GM06990 (cell line): ENCODE data around the gene PRDM10.

Experiments
- DNase-seq: peaks from one replicate; pipeline ENCODE4 v3.0.0-alpha.2; 2011; ENCODE audit not compliant: insufficient read length; ENCODE audit errors: extremely low read depth
- H3K27me3 ChIP-seq: replicated peaks from 2 replicates; pipeline ENCODE4 v1.6.0; 2011; ENCODE audit warnings: low read length; ENCODE audit not compliant: control insufficient read depth, insufficient read depth
- H3K36me3 ChIP-seq: 2 replicates; pipeline ENCODE4 v1.5.1; 2011; ENCODE audit warnings: low read length; ENCODE audit not compliant: control insufficient read depth, insufficient read depth
- H3K4me3 ChIP-seq: replicated peaks from 2 replicates; pipeline ENCODE4 v1.5.1; 2011; ENCODE audit warnings: low read depth, mild to moderate bottlenecking, control low read depth, low read length
- CTCF ChIP-seq: IDR thresholded peaks from 2 replicates; pipeline ENCODE4 v1.5.1; 2011; ENCODE audit warnings: low read length, control low read depth, mild to moderate bottlenecking, inconsistent platforms; ENCODE audit not compliant: insufficient read depth, poor library complexity, severe bottlenecking

The PRDM10 gene

GRCh38 chr11:129932381-129933067 lies 70.1 kb downstream of the PRDM10 start:
- no peak for DNase-seq
- TF ChIP-seq CTCF, result no peak
- H3K4me3 ChIP-seq, result no peak overlapping the region
- H3K27me3 ChIP-seq, result no peaks in the 10 kb centered on the region
- H3K36me3 ChIP-seq, result peaks cover 1% of the 10 kb centered on the region

GRCh38 chr11:129930743-129931142 lies 71.9 kb downstream of the PRDM10 start:
- no peak for DNase-seq

GRCh38 chr11:129930296-129930695 lies 72.3 kb downstream of the PRDM10 start:
- H3K27me3 ChIP-seq, result no peaks in the 10 kb centered on the region

More at GRCh38 chr11:129930743-129931142, 71.9 kb downstream of the PRDM10 start:
- H3K36me3 ChIP-seq, result peaks cover 1% of the 10 kb centered on the region
- H3K27me3 ChIP-seq, result no peaks in the 10 kb centered on the region
- H3K4me3 ChIP-seq, result no peak overlapping the region
- no peak for TF ChIP-seq CTCF

GRCh38 chr11:129929721-129930120 lies 72.9 kb downstream of the PRDM10 start:
- Histone ChIP-seq H3K36me3 (peaks cover 1% of the 10 kb centered on the region), H3K4me3 (no peak overlapping the region), H3K27me3 (no peaks in the 10 kb centered on the region)
- DNase-seq, result no peak
- TF ChIP-seq CTCF, result no peak

More at GRCh38 chr11:129930296-129930695, 72.3 kb downstream of the PRDM10 start:
- TF ChIP-seq CTCF, result no peak
- Histone ChIP-seq H3K36me3 (peaks cover 1% of the 10 kb centered on the region), H3K4me3 (no peak overlapping the region)
- no peak for DNase-seq

GRCh38 chr11:129928923-129929692 lies 73.5 kb downstream of the PRDM10 start:
- Histone ChIP-seq H3K27me3 (no peaks in the 10 kb centered on the region), H3K4me3 (no peak overlapping the region), H3K36me3 (peaks cover 1% of the 10 kb centered on the region; the same call in 1 of the 2 replicates)
- DNase-seq, result no peak
- TF ChIP-seq CTCF, result no peak
